GM12878 (cell line): ENCODE results near the gene HAUS7. TPM values are rescaled to one million over a fixed set of nuclear protein-coding genes. Genes with fewer than 3 reads are reported as not detected.

ENCODE experiments used
- ATAC-seq: fragments of 200-7000 bp; cut with Tn5 transposase; 3 replicates; pipeline ENCODE4 v1.9.1; 2020; ENCODE audit warnings: mild to moderate bottlenecking, moderate library complexity
- BruUV-seq: library from RNA; stranded (reverse); fragments of 400-500 nt; replicated peaks from 2 replicates; lab custom pipeline; 2021; lab: Mats Ljungman, UMichigan
- CTCF ChIA-PET: fragments of 300-600 bp; sonication (Branson Sonifier 250); formaldehyde crosslinking; extraction: SDS; loops from one replicate; lab custom pipeline; 2021; ENCODE audit warnings: inconsistent platforms; lab: Yijun Ruan, JAX
- POLR2A ChIA-PET: fragments of 350-600 bp; formaldehyde crosslinking; extraction: SDS; loops from one replicate; lab custom pipeline; 2021; ENCODE audit warnings: inconsistent platforms; lab: Charles Lee
- RAD21 ChIA-PET: fragments of 300-600 bp; sonication (Branson Sonifier 250); formaldehyde crosslinking; loops from one replicate; lab custom pipeline; 2023; ENCODE audit warnings: antibody characterized with exemption; ENCODE audit not compliant: unreplicated experiment; lab: Charles Lee
- SMC1A ChIA-PET: fragments of 300-600 bp; sonication (Branson Sonifier 250); formaldehyde crosslinking; loops from one replicate; lab custom pipeline; 2023; ENCODE audit not compliant: unreplicated experiment, uncharacterized antibody; lab: Charles Lee
- DNase-seq: peaks from one replicate; pipeline ENCODE4 v3.0.0-alpha.2; 2011; ENCODE audit warnings: low read depth, low spot score
- FAIRE-seq: peaks from 3 replicates; lab custom pipeline; 2011; peaks lifted over from hg19 to GRCh38; lab: Jason Lieb, UNC
- H2AFZ ChIP-seq: 2 replicates; pipeline ENCODE4 v1.6.0; 2011; ENCODE audit warnings: low read depth, low read length, control low read depth; ENCODE audit not compliant: control insufficient read depth
- H3K27ac ChIP-seq: 2 replicates; pipeline ENCODE4 v1.5.1; 2011; ENCODE audit warnings: control low read depth; ENCODE audit not compliant: control insufficient read depth, insufficient read depth
- H3K27me3 ChIP-seq, 2 experiments: replicated peaks in 1 of 2; 2 replicates each; pipeline versions ENCODE4 v1.6.0 to v1.6.1; 2011; ENCODE audit warnings: low read length in 1 of 2; ENCODE audit not compliant: control insufficient read depth in 2 of 2, insufficient read depth in 2 of 2
- H3K36me3 ChIP-seq, 2 experiments: 2 replicates each; pipeline ENCODE4 v1.5.1; 2011; ENCODE audit warnings: low read length in 1 of 2; ENCODE audit not compliant: control insufficient read depth in 2 of 2, insufficient read depth in 2 of 2
- H3K4me1 ChIP-seq: 2 replicates; pipeline ENCODE4 v1.6.1; 2011; ENCODE audit warnings: mild to moderate bottlenecking, low read length, moderate library complexity, mixed read lengths; ENCODE audit not compliant: control insufficient read depth, insufficient read depth
- H3K4me2 ChIP-seq: 2 replicates; pipeline ENCODE4 v1.6.0; 2011; ENCODE audit warnings: control low read depth; ENCODE audit not compliant: control insufficient read depth, insufficient read depth
- H3K4me3 ChIP-seq: fragments of 200-600 bp; sonication (generic); 2 replicates; pipeline ENCODE4 v1.5.1; 2016
- H3K79me2 ChIP-seq: 2 replicates; pipeline ENCODE4 v1.6.0; 2011; ENCODE audit warnings: low read length; ENCODE audit not compliant: control insufficient read depth, insufficient read depth
- H3K9ac ChIP-seq: 2 replicates; pipeline ENCODE4 v1.8.0; 2011; ENCODE audit warnings: low read length, control low read depth, mixed read lengths; ENCODE audit not compliant: control insufficient read depth, insufficient read depth
- H3K9me3 ChIP-seq: replicated peaks from 3 replicates; pipeline ENCODE4 v1.5.1; 2011; ENCODE audit warnings: mild to moderate bottlenecking, low read length; ENCODE audit not compliant: control insufficient read depth, insufficient read depth
- H4K20me1 ChIP-seq: 2 replicates; pipeline ENCODE4 v1.6.0; 2011; ENCODE audit not compliant: control insufficient read depth, insufficient read depth
- ATF7 ChIP-seq: fragments of 450-650 bp; IDR thresholded peaks from 2 replicates; pipeline ENCODE4 v1.6.1; 2016; ENCODE audit warnings: low read depth, mild to moderate bottlenecking
- BACH1 ChIP-seq: fragments of 450-650 bp; IDR thresholded peaks from 2 replicates; pipeline ENCODE4 v1.6.1; 2017; ENCODE audit warnings: mild to moderate bottlenecking, borderline replicate concordance
- CBX3 ChIP-seq: fragments of 200-600 bp; sonication (generic); IDR thresholded peaks from 2 replicates; pipeline ENCODE4 v1.6.1; 2016; ENCODE audit warnings: low read depth, borderline replicate concordance
- CHD4 ChIP-seq: fragments of 200-600 bp; sonication (generic); IDR thresholded peaks from 2 replicates; pipeline ENCODE4 v1.6.1; 2016; ENCODE audit warnings: mild to moderate bottlenecking
- GATAD2B ChIP-seq: fragments of 450-650 bp; conservative IDR thresholded peaks from 2 replicates; pipeline ENCODE4 v1.6.1; 2017; ENCODE audit warnings: low read depth, mild to moderate bottlenecking, moderate library complexity
- MTA3 ChIP-seq: IDR thresholded peaks from 2 replicates; pipeline ENCODE4 v1.6.1; 2012; ENCODE audit warnings: low read length, inconsistent platforms, borderline replicate concordance
- NFXL1 ChIP-seq: fragments of 450-650 bp; IDR thresholded peaks from 2 replicates; pipeline ENCODE4 v1.6.1; 2017; ENCODE audit warnings: antibody characterized with exemption, mild to moderate bottlenecking, borderline replicate concordance
- NR2C2 ChIP-seq: IDR thresholded peaks from 2 replicates; pipeline ENCODE4 v1.6.1; 2011; ENCODE audit warnings: borderline replicate concordance, low read depth; ENCODE audit not compliant: control insufficient read depth, insufficient read length
- NRF1 ChIP-seq: conservative IDR thresholded peaks from 2 replicates; pipeline ENCODE4 v1.6.1; 2011; ENCODE audit warnings: mild to moderate bottlenecking, low read depth, low read length, improper control_type of control experiment
- TCF7 ChIP-seq: IDR thresholded peaks from 2 replicates; pipeline ENCODE4 v1.6.1; 2014; ENCODE audit warnings: antibody characterized with exemption, borderline replicate concordance
- ZNF217 ChIP-seq: fragments of 450-650 bp; IDR thresholded peaks from 2 replicates; pipeline ENCODE4 v1.6.1; 2017; ENCODE audit warnings: antibody characterized with exemption, mild to moderate bottlenecking
- ZNF592 ChIP-seq: fragments of 450-650 bp; IDR thresholded peaks from 2 replicates; pipeline ENCODE4 v1.6.1; 2017; ENCODE audit warnings: mild to moderate bottlenecking, moderate library complexity
- WGBS: methylation state at CpG from one replicate; pipeline ENCODE4 v1.1.6; 2016; ENCODE audit warnings: low lambda C conversion rate; ENCODE audit not compliant: insufficient replicate concordance, insufficient coverage; ENCODE audit errors: missing lambda C conversion rate; 5-methylcytosine and 5-hydroxymethylcytosine counted together
- in situ Hi-C: fragments of 300-500 bp; cut with MboI; formaldehyde crosslinking; loops from 9 replicates; pipeline ENCODE4 v1.14.3; 2018; ENCODE audit warnings: mixed read lengths
- intact Hi-C: fragments of 100-400 bp; cut with micrococcal nuclease; formaldehyde crosslinking; loops from one replicate; pipeline ENCODE4 v1.14.2; 2022; ENCODE audit not compliant: unreplicated experiment
- polyA plus RNA-seq, 11 experiments: library from polyadenylated mRNA; depleted of rRNA in 4 of 11; unstranded in 6 of 11; stranded (reverse) in 5 of 11; fragments of >200 nt; fragmentation: Nextera tagmentation in 4 of 11; fragmentation: Illumina TruSeq in 1 of 11; extraction: Ambion mirVana in 4 of 11; extraction: Trizol in 1 of 11; gene quantifications; 1 replicate in 1 of 11; 2 replicates in 10 of 11; pipeline versions ENCODE4 v1.2.1 to v1.2.3, GENCODE V29; 2011 to 2016; ENCODE audit warnings: inconsistent platforms in 2 of 11, missing spikeins in 2 of 11, low read depth in 1 of 11
- total RNA-seq, 4 experiments: library from RNA; depleted of rRNA in 3 of 4; stranded (reverse); fragments of >200 nt in 3 of 4; fragmentation: Illumina TruSeq in 1 of 4; extraction: Trizol in 1 of 4; gene quantifications; 2 replicates each; pipeline versions ENCODE4 v1.2.1 to v1.2.3, GENCODE V29; 2013 to 2021
- TF ChIP-seq, protein P1 (sequence below): fragments of 450-650 bp; IDR thresholded peaks from 2 replicates; pipeline ENCODE4 v1.6.1; 2017; ENCODE audit warnings: low read depth, mild to moderate bottlenecking, moderate library complexity
- TF ChIP-seq, protein P2 (sequence below): IDR thresholded peaks from 2 replicates; pipeline ENCODE4 v1.6.1; 2011; ENCODE audit warnings: low read depth, mild to moderate bottlenecking, low read length, moderate library complexity, borderline replicate concordance; ENCODE audit errors: extremely low read depth
- TF ChIP-seq, protein P3 (sequence below), 3 experiments: IDR thresholded peaks in 2 of 3; conservative IDR thresholded peaks in 1 of 3; 2 replicates each; pipeline ENCODE4 v1.5.1; 2011; ENCODE audit warnings: low read depth in 3 of 3, low read length in 3 of 3, mild to moderate bottlenecking in 3 of 3, control low read depth in 2 of 3, moderate library complexity in 2 of 3, inconsistent platforms in 1 of 3, mixed read lengths in 1 of 3; ENCODE audit not compliant: control insufficient read depth in 2 of 3, insufficient read depth in 1 of 3; ENCODE audit errors: extremely low read depth in 1 of 3

Gene HAUS7
- total and polyA plus RNA-seq, 10 of the 15 experiments (the other 5 are each of a cell fraction or from before 2014, with no cell fraction given) = 6.7 to 63.3 (median 24.1) TPM

- intact Hi-C loops (no loop called here), in situ Hi-C loops (no loop called here)
- H3K4me2 ChIP-seq = no peak overlapping the region
- H3K27me3 ChIP-seq = no peaks in the 10 kb centered on the region
- H3K9me3 ChIP-seq = no peaks in the 10 kb centered on the region
- ChIA-PET POLR2A (no interaction called here), RAD21 (no interaction called here), SMC1A (no interaction called here), CTCF (no interaction called here)
- H2AFZ ChIP-seq = no peak overlapping the region
- H3K9ac ChIP-seq = no peak overlapping the region
- no peaks in the 10 kb centered on the region for H3K79me2 ChIP-seq
- ATAC-seq (no peak), DNase-seq (no peak), FAIRE-seq (no peak)
- no peaks in the 10 kb centered on the region for H4K20me1 ChIP-seq
- H3K27ac ChIP-seq = no peak overlapping the region
- H3K36me3 ChIP-seq = no peaks in the 10 kb centered on the region
- no peak overlapping the region for H3K4me3 ChIP-seq
- WGBS = 47% methylated on average over 30 of the region's 30 CpGs
- no peaks in the 10 kb centered on the region for H3K4me1 ChIP-seq
- BruUV-seq = no TSS peak
- TF ChIP-seq CBX3 (no peak), NFXL1 (no peak), NRF1 (no peak), BACH1 (no peak), GATAD2B (no peak), ATF7 (no peak), TCF7 (no peak), CHD4 (no peak), NR2C2 (no peak), ZNF592 (no peak), MTA3 (no peak), ZNF217 (no peak)
- TF ChIP-seq, protein P1, sequence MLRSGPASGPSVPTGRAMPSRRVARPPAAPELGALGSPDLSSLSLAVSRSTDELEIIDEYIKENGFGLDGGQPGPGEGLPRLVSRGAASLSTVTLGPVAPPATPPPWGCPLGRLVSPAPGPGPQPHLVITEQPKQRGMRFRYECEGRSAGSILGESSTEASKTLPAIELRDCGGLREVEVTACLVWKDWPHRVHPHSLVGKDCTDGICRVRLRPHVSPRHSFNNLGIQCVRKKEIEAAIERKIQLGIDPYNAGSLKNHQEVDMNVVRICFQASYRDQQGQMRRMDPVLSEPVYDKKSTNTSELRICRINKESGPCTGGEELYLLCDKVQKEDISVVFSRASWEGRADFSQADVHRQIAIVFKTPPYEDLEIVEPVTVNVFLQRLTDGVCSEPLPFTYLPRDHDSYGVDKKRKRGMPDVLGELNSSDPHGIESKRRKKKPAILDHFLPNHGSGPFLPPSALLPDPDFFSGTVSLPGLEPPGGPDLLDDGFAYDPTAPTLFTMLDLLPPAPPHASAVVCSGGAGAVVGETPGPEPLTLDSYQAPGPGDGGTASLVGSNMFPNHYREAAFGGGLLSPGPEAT = no peak
- TF ChIP-seq, protein P2, sequence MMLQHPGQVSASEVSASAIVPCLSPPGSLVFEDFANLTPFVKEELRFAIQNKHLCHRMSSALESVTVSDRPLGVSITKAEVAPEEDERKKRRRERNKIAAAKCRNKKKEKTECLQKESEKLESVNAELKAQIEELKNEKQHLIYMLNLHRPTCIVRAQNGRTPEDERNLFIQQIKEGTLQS = no peak
- TF ChIP-seq, protein P3, sequence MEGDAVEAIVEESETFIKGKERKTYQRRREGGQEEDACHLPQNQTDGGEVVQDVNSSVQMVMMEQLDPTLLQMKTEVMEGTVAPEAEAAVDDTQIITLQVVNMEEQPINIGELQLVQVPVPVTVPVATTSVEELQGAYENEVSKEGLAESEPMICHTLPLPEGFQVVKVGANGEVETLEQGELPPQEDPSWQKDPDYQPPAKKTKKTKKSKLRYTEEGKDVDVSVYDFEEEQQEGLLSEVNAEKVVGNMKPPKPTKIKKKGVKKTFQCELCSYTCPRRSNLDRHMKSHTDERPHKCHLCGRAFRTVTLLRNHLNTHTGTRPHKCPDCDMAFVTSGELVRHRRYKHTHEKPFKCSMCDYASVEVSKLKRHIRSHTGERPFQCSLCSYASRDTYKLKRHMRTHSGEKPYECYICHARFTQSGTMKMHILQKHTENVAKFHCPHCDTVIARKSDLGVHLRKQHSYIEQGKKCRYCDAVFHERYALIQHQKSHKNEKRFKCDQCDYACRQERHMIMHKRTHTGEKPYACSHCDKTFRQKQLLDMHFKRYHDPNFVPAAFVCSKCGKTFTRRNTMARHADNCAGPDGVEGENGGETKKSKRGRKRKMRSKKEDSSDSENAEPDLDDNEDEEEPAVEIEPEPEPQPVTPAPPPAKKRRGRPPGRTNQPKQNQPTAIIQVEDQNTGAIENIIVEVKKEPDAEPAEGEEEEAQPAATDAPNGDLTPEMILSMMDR (IDR thresholded peaks at IDR 0.05 in 2 of 3, conservative IDR thresholded peaks at IDR 0.05 in 1 of 3; ENCODE audit: control insufficient read depth in 2 of 3, extremely low read depth in 1 of 3, insufficient read depth in 1 of 3, low read depth in 3 of 3, low read length in 3 of 3) = no peak
Measured at GRCh38 chrX:153485396-153486080, 15.2 kb upstream of the HAUS7 start.
